Activated T-cell treated with anti-CD3 and anti-CD28 coated beads, Interleukin-2, amount 50 U/mL, for 4 hours (primary cell): ENCODE results near the gene MOCS3. TPM values are rescaled to one million over a fixed set of nuclear protein-coding genes. Genes with fewer than 3 reads are reported as not detected.
"Not testable (repeated sequence)": the region's sequence is repeated elsewhere in the genome, so short reads cannot be mapped to it uniquely, and the experiment has no call there.

ENCODE experiments used
- ATAC-seq, 2 donors: fragments of 200-7000 bp; cut with Tn5 transposase; one replicate each; pipeline ENCODE4 v1.10.0; 2021
- DNase-seq: peaks from one replicate; pipeline ENCODE4 v3.0.0-alpha.2; 2020
- H3K27me3 Mint-ChIP-seq: one replicate; pipeline ENCODE4 v1.8.0; 2021; ENCODE audit warnings: low read depth, mixed read lengths
- H3K36me3 Mint-ChIP-seq: one replicate; pipeline ENCODE4 v1.8.0; 2022; ENCODE audit warnings: mixed read lengths; ENCODE audit not compliant: insufficient read depth
- H3K4me1 Mint-ChIP-seq: one replicate; pipeline ENCODE4 v1.8.0; 2021; ENCODE audit warnings: low read depth, mixed read lengths
- H3K4me3 Mint-ChIP-seq: one replicate; pipeline ENCODE4 v1.8.0; 2021; ENCODE audit warnings: mild to moderate bottlenecking, moderate library complexity, mixed read lengths
- H3K9me3 Mint-ChIP-seq: one replicate; pipeline ENCODE4 v1.8.0; 2021; ENCODE audit warnings: mixed read lengths
- total RNA-seq, 3 donors: library from RNA; stranded (reverse); gene quantifications; one replicate each; pipeline ENCODE4 v1.2.1, GENCODE V29; 2021

Gene MOCS3
- total RNA-seq, 3 donors from 2014 or later: 8.7 to 10.3 (median 10.3) TPM

- peaks cover 21% of the 10 kb centered on the region for H3K36me3 Mint-ChIP-seq
- H3K4me1 Mint-ChIP-seq: peaks cover 58% of the 10 kb centered on the region
These were observed 1.3 kb upstream of the MOCS3 start for GRCh38 chr20:50957276-50957675.

GRCh38 chr20:50957798-50958614 is 612 bp upstream of the MOCS3 start, which contains the start of gene DPM1:
Gene DPM1 (minus strand): TSS chr20:50958532. CDS start chr20:50958523, 9 bp downstream.
- H3K36me3 Mint-ChIP-seq: peaks cover 19% of the 10 kb centered on the region
- no peaks in the 10 kb centered on the region for H3K9me3 Mint-ChIP-seq
- DNase-seq (peak; percentile 80), ATAC-seq (peak; percentile 87 to 88)
- no peaks in the 10 kb centered on the region for H3K27me3 Mint-ChIP-seq
- H3K4me1 Mint-ChIP-seq: peaks cover 58% of the 10 kb centered on the region
- peak within 1 kb of the TSS; percentile 97 for H3K4me3 Mint-ChIP-seq

More at GRCh38 chr20:50957276-50957675, 1.3 kb upstream of the MOCS3 start:
- ATAC-seq (no peak), DNase-seq (no peak)
- Mint-ChIP-seq H3K27me3 (no peaks in the 10 kb centered on the region), H3K4me3 (peak overlapping the region; percentile 97), H3K9me3 (no peaks in the 10 kb centered on the region)

- H3K9me3 Mint-ChIP-seq: no peaks in the 10 kb centered on the region
- H3K36me3 Mint-ChIP-seq: peaks cover 18% of the 10 kb centered on the region
- peak overlapping the region; percentile 97 for H3K4me3 Mint-ChIP-seq
- no peaks in the 10 kb centered on the region for H3K27me3 Mint-ChIP-seq
- H3K4me1 Mint-ChIP-seq: peaks cover 54% of the 10 kb centered on the region
- ATAC-seq (no peak), DNase-seq (no peak)
These were observed 1.0 kb downstream of the MOCS3 start for GRCh38 chr20:50959543-50960126.

GRCh38 chr20:50967586-50967985 is 9.0 kb downstream of the MOCS3 start:
- Mint-ChIP-seq H3K36me3 (peaks cover 4% of the 10 kb centered on the region), H3K4me1 (peaks cover 2% of the 10 kb centered on the region), H3K9me3 (no peaks in the 10 kb centered on the region), H3K4me3 (no peak overlapping the region), H3K27me3 (peaks cover 3% of the 10 kb centered on the region)
- no peak for ATAC-seq
- DNase-seq: no peak

- no peak for DNase-seq
- ATAC-seq: no peak
- Mint-ChIP-seq H3K4me1 (peaks cover 1% of the 10 kb centered on the region), H3K9me3 (no peaks in the 10 kb centered on the region), H3K36me3 (peaks cover under 1% of the 10 kb centered on the region), H3K27me3 (peaks cover 5% of the 10 kb centered on the region), H3K4me3 (no peak overlapping the region)
These were observed 9.7 kb downstream of the MOCS3 start for GRCh38 chr20:50968289-50968688.

GRCh38 chr20:50969435-50969834 is 10.8 kb downstream of the MOCS3 start:
- Mint-ChIP-seq H3K36me3 (no peaks in the 10 kb centered on the region), H3K27me3 (peaks cover 5% of the 10 kb centered on the region), H3K4me3 (no peak overlapping the region), H3K9me3 (no peaks in the 10 kb centered on the region), H3K4me1 (no peaks in the 10 kb centered on the region)
- DNase-seq: no peak
- ATAC-seq: no peak

- peaks cover 5% of the 10 kb centered on the region for H3K27me3 Mint-ChIP-seq
- no peaks in the 10 kb centered on the region for H3K36me3 Mint-ChIP-seq
- no peaks in the 10 kb centered on the region for H3K9me3 Mint-ChIP-seq
- ATAC-seq (no peak), DNase-seq (no peak)
- no peaks in the 10 kb centered on the region for H3K4me1 Mint-ChIP-seq
- H3K4me3 Mint-ChIP-seq: no peak overlapping the region
These were observed 11.3 kb downstream of the MOCS3 start for GRCh38 chr20:50969912-50970311.

- Mint-ChIP-seq H3K9me3 (no peaks in the 10 kb centered on the region), H3K4me1 (peaks cover 10% of the 10 kb centered on the region), H3K27me3 (peaks cover 21% of the 10 kb centered on the region), H3K36me3 (no peaks in the 10 kb centered on the region), H3K4me3 (no peak overlapping the region)
- DNase-seq (no peak), ATAC-seq (no peak)
These were observed 17.2 kb downstream of the MOCS3 start for GRCh38 chr20:50975701-50976330.

GRCh38 chr20:50977066-50978021 is 18.7 kb downstream of the MOCS3 start:
- H3K4me1 Mint-ChIP-seq: peaks cover 16% of the 10 kb centered on the region
- ATAC-seq: no peak
- no peak for DNase-seq

GRCh38 chr20:50978533-50978932 is 19.9 kb downstream of the MOCS3 start:
- not testable (repeated sequence) for DNase-seq, ATAC-seq, H3K36me3 Mint-ChIP-seq, H3K9me3 Mint-ChIP-seq, H3K4me3 Mint-ChIP-seq
- Mint-ChIP-seq H3K4me1 (peaks cover 16% of the 10 kb centered on the region), H3K27me3 (peaks cover 32% of the 10 kb centered on the region)

More at GRCh38 chr20:50977066-50978021, 18.7 kb downstream of the MOCS3 start:
- Mint-ChIP-seq H3K36me3 (no peaks in the 10 kb centered on the region), H3K27me3 (peaks cover 26% of the 10 kb centered on the region), H3K4me3 (no peak overlapping the region), H3K9me3 (no peaks in the 10 kb centered on the region)

- DNase-seq: no peak
- peak; percentile 80 to 86 for ATAC-seq
- H3K4me3 Mint-ChIP-seq: no peak overlapping the region
- H3K9me3 Mint-ChIP-seq: no peaks in the 10 kb centered on the region
- H3K27me3 Mint-ChIP-seq: peaks cover 37% of the 10 kb centered on the region
- peaks cover 16% of the 10 kb centered on the region for H3K4me1 Mint-ChIP-seq
- no peaks in the 10 kb centered on the region for H3K36me3 Mint-ChIP-seq
These were observed 21.6 kb downstream of the MOCS3 start for GRCh38 chr20:50980071-50980681.

GRCh38 chr20:50980851-50981713 is 22.5 kb downstream of the MOCS3 start:
- no peaks in the 10 kb centered on the region for H3K36me3 Mint-ChIP-seq
- H3K9me3 Mint-ChIP-seq: no peaks in the 10 kb centered on the region
- DNase-seq (peak; percentile 61), ATAC-seq (peak; percentile 29 to 41)
- peaks cover 34% of the 10 kb centered on the region for H3K27me3 Mint-ChIP-seq
- no peak overlapping the region for H3K4me3 Mint-ChIP-seq
- peaks cover 16% of the 10 kb centered on the region for H3K4me1 Mint-ChIP-seq

- no peaks in the 10 kb centered on the region for H3K9me3 Mint-ChIP-seq
- H3K36me3 Mint-ChIP-seq: no peaks in the 10 kb centered on the region
- no peak overlapping the region for H3K4me3 Mint-ChIP-seq
- peaks cover 16% of the 10 kb centered on the region for H3K4me1 Mint-ChIP-seq
- ATAC-seq (no peak), DNase-seq (no peak)
- H3K27me3 Mint-ChIP-seq: peaks cover 39% of the 10 kb centered on the region
These were observed 23.1 kb downstream of the MOCS3 start for GRCh38 chr20:50981714-50982048.
